HS-5 (cell line): ENCODE results near the gene MICAL3.

ENCODE experiments used
- DNase-seq: peaks from one replicate; pipeline ENCODE4 v3.0.0-alpha.2; 2012; ENCODE audit warnings: low read depth

Gene MICAL3

GRCh38 chr22:17816649-17817048 is 207.7 kb downstream of the MICAL3 start:
- no peak for DNase-seq

GRCh38 chr22:17815703-17816254 is 208.6 kb downstream of the MICAL3 start:
- DNase-seq: no peak

DNA sequence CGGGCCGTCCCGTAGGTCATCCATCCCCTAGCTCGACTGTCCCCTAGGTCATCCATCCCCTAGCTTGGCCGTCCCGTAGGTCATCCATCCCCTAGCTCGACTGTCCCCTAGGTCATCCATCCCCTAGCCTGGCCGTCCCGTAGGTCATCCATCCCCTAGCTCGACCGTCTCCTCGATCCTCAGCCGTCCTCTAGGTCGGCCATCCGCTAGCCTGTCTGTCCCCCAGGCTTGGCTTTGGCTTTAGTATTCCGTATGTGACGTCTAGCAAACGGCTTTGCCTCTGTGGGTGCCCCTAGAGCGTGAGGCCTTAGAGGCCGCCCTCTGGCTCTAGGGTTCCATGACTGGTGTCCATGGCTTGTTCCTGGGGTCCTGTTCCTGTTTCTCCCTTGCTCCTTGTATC is 209.5 kb downstream of the MICAL3 start:
- no peak for DNase-seq

DNA sequence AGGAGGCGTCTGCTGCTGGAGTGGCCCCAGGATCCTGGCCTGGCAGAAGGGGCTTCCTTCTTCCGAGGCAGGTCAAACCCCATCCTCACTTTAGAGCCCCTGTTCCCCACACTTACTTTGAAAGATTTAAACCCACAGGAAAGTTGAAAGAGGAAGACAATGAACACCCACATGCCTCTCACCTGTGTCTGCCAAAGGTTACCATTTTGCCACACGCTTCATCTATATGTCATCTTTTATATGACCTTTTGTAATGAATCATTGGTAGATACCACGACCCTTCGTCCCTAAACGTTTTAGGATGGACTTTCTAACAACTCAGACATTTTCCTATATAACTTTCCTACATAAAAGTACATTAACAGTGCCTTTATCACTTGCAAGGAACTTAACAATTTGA is 210.3 kb downstream of the MICAL3 start:
- no peak for DNase-seq

DNA sequence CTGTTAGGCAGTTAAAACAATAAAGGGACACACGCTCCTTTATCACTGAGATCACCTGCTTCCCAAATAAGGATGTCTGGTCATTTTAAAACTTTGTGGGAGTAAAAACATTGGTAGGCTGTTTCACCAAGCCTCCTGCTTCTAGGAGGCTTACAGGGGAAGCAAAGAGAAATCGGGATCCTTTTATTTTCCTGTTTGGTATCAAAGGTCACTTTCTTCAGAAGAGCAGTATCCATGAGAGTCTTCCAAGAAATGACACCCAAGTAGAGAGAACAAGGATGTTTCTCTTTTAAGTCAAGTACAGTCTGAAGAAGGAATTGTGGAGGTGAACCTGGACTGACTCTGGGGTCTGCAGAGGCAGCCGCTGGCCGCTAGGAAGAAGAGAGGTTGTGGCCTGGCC is 213.2 kb downstream of the MICAL3 start:
- DNase-seq: no peak

DNA sequence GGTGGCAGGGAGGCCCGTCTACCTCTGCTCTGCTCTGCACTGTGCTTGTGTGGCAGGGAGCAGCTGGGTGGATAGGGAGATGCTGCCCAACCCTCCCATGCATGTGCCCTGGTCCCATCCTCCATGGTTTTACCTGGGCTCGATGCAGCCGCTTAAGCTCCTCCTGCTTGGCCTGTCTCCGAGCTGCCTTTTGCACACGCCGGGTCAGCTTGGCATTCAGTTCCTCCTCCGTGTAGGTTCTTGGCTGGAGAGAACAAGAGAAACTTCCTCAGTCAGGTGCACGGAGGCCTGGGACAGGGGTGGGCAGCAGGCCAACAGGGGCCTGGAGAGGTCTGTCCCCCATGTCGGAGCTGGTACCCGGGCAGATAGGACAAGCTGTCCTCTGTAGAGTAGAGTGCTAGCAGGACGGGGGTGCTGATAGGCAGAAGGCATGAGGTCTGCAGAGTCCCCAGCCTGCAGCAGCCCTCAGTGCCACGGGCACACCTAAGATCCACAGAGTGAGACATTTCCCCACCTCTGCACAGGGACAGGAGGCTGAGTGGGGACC is 213.7 kb downstream of the MICAL3 start:
- no peak for DNase-seq

DNA sequence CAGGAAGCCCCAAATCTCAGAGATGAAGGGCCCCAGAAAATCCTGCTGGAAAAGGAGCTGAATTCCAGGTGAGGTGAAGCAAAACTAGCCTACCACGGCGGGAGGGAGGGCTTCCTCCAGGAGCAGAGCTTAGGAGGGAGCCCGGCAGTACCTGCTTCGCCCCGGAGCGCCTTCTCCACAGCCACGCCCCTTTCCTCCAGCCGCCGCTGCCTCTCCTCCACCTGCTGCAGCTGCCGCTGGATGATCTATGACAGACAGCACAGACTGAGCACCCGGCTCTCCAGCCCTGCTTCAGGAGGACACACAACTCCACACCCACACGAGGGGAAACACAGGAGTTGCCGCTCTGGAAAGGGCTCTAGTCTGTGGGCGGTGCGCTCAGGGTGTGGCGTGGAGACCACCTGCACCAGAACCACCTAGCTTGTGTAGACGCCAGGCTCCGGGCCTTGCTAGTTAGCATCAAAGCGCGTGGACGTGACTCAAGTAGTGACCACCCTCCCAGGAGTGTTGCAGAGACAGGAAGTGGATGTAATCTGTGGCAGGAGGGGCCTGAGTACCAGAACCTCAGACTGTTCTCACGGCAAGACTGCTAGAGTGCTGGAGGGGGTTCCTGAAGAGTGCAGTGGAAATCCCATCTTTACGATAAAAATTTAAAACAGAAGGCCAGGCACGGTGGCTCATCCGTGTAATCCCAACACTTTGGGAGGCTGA is 215.5 kb downstream of the MICAL3 start:
- DNase-seq: no peak

GRCh38 chr22:17807578-17808410 is 216.6 kb downstream of the MICAL3 start:
- DNase-seq: no peak

- no peak for DNase-seq
Observed at GRCh38 chr22:17807086-17807485, 217.3 kb downstream of the MICAL3 start.

DNA sequence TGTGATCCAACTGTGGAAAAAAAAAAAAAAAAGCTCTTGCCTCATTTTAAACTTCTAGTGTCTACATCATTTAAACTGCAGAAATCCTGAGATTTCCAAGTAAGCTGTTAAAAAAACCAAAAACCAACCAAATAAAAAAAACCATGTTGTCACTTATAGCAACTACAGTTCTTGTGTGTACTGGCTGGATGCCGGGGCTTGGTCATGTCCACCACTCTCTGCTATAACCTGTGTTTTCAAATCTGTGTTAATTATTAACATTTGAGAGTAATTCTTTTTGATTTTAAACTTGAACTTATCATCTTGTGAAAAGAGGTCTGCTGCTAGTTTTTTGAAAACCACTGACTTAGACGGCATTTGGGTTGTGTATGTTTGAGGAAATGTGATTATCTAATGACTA is 217.9 kb downstream of the MICAL3 start:
- DNase-seq: no peak

- DNase-seq: no peak
Observed at GRCh38 chr22:17804331-17805080, 219.9 kb downstream of the MICAL3 start.

- no peak for DNase-seq
Observed at GRCh38 chr22:17803609-17804270, 220.6 kb downstream of the MICAL3 start.

- DNase-seq: no peak
Observed at GRCh38 chr22:17802822-17803221, 221.5 kb downstream of the MICAL3 start.

DNA sequence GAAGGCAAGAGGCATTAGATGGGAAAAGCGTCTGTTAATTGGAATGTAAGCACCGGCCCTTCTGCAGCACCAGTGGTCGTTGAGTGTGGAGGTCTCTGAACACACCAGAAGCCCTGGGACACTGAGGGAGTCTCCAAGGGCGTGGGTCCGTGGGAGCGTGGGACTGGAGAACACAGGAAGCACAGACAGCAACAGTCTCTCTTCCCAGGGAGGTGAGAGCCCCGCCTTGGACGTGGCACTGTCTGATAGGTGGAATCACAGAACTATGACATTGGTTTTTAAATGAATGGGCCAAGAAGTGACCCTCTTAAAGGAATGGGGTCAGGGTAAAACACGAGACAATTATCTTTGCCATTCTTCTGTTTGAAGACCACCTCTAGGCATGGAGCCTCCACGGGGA is 221.9 kb downstream of the MICAL3 start:
- DNase-seq: no peak

DNA sequence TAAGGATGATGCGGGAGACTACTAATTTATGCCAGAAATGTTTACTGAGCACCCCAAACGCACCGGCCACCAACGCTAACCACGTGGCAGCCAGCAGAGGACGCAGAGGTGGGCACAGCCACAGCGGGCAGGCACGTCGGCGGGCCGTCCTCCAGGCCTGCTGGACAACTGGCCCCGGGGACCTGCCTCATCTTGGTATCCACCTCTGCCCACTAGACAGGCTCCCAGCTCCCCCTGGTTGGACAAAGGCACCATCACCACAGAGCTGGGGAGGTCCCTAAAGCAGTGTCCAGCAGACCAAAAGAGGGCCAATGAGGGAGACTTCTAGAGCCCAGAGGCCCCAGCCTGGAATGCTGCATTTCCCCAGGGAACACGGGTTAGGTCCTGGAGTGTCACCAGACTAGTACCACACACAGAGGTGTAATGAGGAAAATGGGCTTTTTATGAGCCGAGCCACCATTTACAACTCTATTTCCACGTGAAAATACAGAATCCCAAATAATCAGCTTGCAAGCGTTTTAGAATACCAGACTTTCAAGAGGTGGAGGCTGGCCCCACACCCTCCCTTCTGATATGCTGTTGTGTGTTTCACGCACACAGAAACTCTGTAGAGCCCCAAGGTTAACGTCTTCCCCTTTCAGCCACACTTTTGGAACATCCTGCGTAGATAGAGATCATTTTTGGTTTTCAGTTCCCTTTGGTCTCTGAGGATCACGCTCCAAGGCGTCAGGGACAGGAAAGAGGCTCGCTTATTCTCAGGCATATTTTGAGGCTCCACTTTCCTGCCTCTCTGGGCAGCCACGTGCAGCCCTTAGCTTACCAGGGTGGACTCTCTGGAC is 226.4 kb downstream of the MICAL3 start:
- DNase-seq: no peak

DNA sequence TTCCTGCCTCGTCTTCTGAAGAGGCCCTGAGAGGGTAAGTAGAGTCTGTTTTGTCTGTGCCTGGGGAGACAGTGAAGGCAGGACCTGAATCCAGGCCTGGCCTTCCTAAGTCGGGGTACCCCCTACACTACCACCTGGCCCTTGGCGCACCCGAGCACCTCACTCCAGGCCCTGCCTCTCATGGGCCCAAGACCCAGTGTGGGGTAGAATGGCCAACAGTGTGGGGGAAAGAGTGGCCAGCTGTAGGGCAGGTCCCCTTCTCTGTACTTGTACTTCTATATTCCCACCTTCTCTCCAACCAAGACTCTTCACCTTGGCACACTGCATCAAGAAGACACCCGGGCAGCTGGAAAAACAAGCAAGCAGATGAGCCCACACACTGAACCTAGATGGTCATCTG is 227.7 kb downstream of the MICAL3 start:
- no peak for DNase-seq

DNA sequence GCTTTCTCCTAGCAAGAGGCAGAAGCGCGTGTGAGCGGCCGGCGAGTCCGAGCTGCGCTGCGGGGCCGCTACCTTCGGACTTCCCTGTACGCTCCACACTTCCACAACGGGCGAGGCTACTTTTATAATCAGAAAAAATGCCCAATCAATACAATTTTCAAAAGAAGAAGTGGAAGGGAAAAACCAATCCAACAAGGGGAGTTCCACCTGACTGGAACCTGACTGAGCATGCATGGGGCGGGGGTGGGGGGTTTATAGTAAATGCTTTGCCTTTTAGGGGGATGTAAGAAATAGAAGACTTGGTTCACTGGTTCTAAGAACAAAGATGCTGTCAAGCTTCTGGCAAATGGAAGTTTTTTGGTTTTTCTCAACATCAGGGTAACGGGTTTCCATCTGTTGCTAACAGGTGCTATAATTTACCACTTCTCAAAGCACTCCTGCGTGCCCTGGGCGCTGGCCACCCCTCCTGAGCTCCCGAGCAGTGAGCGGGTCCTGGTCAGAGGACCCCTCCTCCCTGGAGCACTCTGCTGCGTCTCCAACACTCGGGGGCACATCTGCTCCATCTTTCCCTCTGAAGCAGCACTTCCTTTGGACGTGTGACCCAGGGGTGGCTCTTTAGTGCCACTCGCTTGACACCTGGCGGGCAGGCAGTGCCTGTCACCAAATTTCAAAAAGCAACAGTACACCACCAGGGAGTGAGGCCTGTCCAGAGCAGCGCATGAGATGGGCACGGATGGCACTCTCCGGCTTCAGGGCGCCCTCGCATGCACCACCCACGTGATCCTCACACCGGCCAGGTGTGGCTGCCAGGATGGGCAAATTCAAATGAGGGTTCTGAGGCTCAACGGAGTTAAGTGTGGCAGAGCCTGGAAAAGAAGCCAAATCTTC is 228.5 kb downstream of the MICAL3 start:
- DNase-seq: no peak

GRCh38 chr22:17794726-17795542 is 229.4 kb downstream of the MICAL3 start:
- DNase-seq: no peak
